WTC11 (cell line): ENCODE measurements around the gene GPR135. TPM values are rescaled to one million over a fixed set of nuclear protein-coding genes. Genes with fewer than 3 reads are reported as not detected.

Experiments
- ATAC-seq: fragments of 200-7000 bp; cut with Tn5 transposase; 2 replicates; pipeline ENCODE4 v1.10.0; 2021; ENCODE audit warnings: mild to moderate bottlenecking, moderate library complexity
- CTCF ChIA-PET: fragments of 300-600 bp; sonication (Branson Sonifier 250); formaldehyde crosslinking; loops from one replicate; lab custom pipeline; 2021; ENCODE audit warnings: antibody characterized with exemption; lab: Charles Lee
- POLR2A ChIA-PET: fragments of 350-600 bp; sonication (Branson Sonifier 250); formaldehyde crosslinking; loops from one replicate; lab custom pipeline; 2021; ENCODE audit warnings: antibody characterized with exemption; lab: Charles Lee
- DNase-seq: peaks from one replicate; pipeline ENCODE4 v3.0.0; 2021; ENCODE audit warnings: low spot score
- H3K27ac Mint-ChIP-seq: 2 replicates; pipeline ENCODE4 v1.8.0; 2021; ENCODE audit warnings: mixed read lengths
- H3K27me3 Mint-ChIP-seq: 2 replicates; pipeline ENCODE4 v1.8.0; 2021; ENCODE audit warnings: low read depth, mild to moderate bottlenecking, moderate library complexity, mixed read lengths
- H3K36me3 Mint-ChIP-seq: 2 replicates; pipeline ENCODE4 v1.8.0; 2021; ENCODE audit warnings: mixed read lengths
- H3K4me1 Mint-ChIP-seq: 2 replicates; pipeline ENCODE4 v1.8.0; 2022; ENCODE audit warnings: mixed read lengths
- H3K4me3 Mint-ChIP-seq: 2 replicates; pipeline ENCODE4 v1.8.0; 2021; ENCODE audit warnings: mild to moderate bottlenecking, moderate library complexity, mixed read lengths
- H3K9me3 Mint-ChIP-seq: 2 replicates; pipeline ENCODE4 v1.8.0; 2021; ENCODE audit warnings: mixed read lengths
- FOXJ3 ChIP-seq: sonication (generic); formaldehyde crosslinking; IDR thresholded peaks from 2 replicates; pipeline ENCODE4 v1.9.0; 2021; ENCODE audit warnings: missing genetic modification reagents, mild to moderate bottlenecking, borderline replicate concordance
- OVOL2 ChIP-seq: fragments of 250-450 bp; sonication (Bioruptor Pico); IDR thresholded peaks from 2 replicates; pipeline ENCODE4 v1.9.0; 2021; ENCODE audit warnings: mild to moderate bottlenecking, borderline replicate concordance
- RORB ChIP-seq: fragments of 250-450 bp; sonication (Bioruptor Pico); IDR thresholded peaks from 2 replicates; pipeline ENCODE4 v1.9.0; 2021; ENCODE audit warnings: mild to moderate bottlenecking
- SMAD3 ChIP-seq: sonication (generic); formaldehyde crosslinking; IDR thresholded peaks from 2 replicates; pipeline ENCODE4 v1.8.0; 2022; ENCODE audit warnings: missing genetic modification reagents, mild to moderate bottlenecking, borderline replicate concordance
- TEAD4 ChIP-seq: sonication (generic); formaldehyde crosslinking; IDR thresholded peaks from 2 replicates; pipeline ENCODE4 v1.8.0; 2022; ENCODE audit warnings: mild to moderate bottlenecking, missing genetic modification reagents
- ZNF219 ChIP-seq: sonication (generic); formaldehyde crosslinking; IDR thresholded peaks from 2 replicates; pipeline ENCODE4 v1.8.0; 2023; ENCODE audit warnings: missing genetic modification reagents, mild to moderate bottlenecking, borderline replicate concordance
- ZNF317 ChIP-seq: sonication (generic); formaldehyde crosslinking; IDR thresholded peaks from 2 replicates; pipeline ENCODE4 v1.8.1; 2023; ENCODE audit warnings: low read depth, mild to moderate bottlenecking, moderate library complexity, missing genetic modification reagents, borderline replicate concordance
- total RNA-seq: library from RNA; stranded (reverse); gene quantifications from 3 replicates; pipeline ENCODE4 v1.2.3, GENCODE V29; 2021
- TF ChIP-seq, protein P1 (sequence below): sonication (generic); formaldehyde crosslinking; IDR thresholded peaks from 2 replicates; pipeline ENCODE4 v1.8.1; 2022; ENCODE audit warnings: missing genetic modification reagents, borderline replicate concordance
- TF ChIP-seq, protein P2 (sequence below): sonication (generic); formaldehyde crosslinking; IDR thresholded peaks from 2 replicates; pipeline ENCODE4 v1.8.1; 2023; ENCODE audit warnings: mild to moderate bottlenecking, missing genetic modification reagents, borderline replicate concordance
- TF ChIP-seq, protein P3 (sequence below): sonication (generic); formaldehyde crosslinking; IDR thresholded peaks from 2 replicates; pipeline ENCODE4 v1.8.0; 2022; ENCODE audit warnings: mild to moderate bottlenecking, missing genetic modification reagents
- TF ChIP-seq, protein P4 (sequence below): sonication (generic); formaldehyde crosslinking; IDR thresholded peaks from 2 replicates; pipeline ENCODE4 v1.8.1; 2022; ENCODE audit warnings: low read depth, mild to moderate bottlenecking, moderate library complexity, missing genetic modification reagents, borderline replicate concordance
- TF ChIP-seq, protein P5 (sequence below): fragments of 250-450 bp; sonication (Bioruptor Pico); IDR thresholded peaks from 2 replicates; pipeline ENCODE4 v1.9.0; 2021; ENCODE audit warnings: mild to moderate bottlenecking
- TF ChIP-seq, protein P6 (sequence below): sonication (generic); formaldehyde crosslinking; conservative IDR thresholded peaks from 2 replicates; pipeline ENCODE4 v1.8.1; 2023; ENCODE audit warnings: mild to moderate bottlenecking, low read depth, missing genetic modification reagents, moderate library complexity

The GPR135 gene
- total RNA-seq, 1 experiment from 2014 or later, result 1.7 TPM

DNA sequence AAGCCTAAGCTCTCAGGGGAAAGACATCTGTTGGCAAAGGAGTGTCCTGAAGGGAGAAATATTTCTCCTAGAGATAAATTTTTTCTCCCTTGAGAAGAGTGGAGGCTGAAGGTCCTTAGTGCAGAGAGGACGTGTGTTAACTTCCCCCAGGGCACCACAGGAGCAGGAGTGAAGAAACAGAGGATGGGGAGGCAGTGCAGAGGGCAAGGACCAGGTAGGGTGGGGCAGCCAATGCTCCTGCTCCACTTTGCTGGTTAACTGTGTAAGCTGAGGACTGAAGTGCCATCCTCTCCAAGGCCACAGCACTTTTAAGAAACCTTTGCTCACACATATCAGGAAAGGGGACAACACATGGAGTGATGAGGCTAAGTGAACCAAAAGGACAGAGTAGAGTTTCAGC is 15.0 kb upstream of the GPR135 start (continued):
- TF ChIP-seq TEAD4 (no peak), ZNF317 (no peak), RORB (CRISPR knock-in tag) (no peak), FOXJ3 (CRISPR knock-in tag) (no peak)
- TF ChIP-seq, all 79 proteins: peak for 0

DNA sequence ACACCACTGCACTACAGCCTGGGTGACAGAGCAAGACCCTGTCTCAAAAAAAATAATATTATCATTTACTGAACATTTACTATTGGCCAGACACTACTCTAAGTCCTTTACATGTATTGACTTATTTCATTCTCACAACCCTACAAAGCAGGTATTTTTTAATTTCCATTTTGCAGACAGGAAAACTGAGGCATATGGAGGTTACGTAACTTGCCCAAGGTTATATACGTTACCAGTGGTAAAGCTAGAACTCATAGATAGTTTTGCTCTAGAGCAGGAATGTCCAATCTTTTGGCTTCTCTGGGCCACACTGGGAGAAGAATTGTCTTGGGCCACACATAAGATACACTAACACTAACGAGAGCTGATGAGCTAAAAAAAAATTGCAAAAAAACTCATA is 13.4 kb upstream of the GPR135 start:
- H3K27me3 Mint-ChIP-seq, result no peaks in the 10 kb centered on the region
- no peaks in the 10 kb centered on the region for H3K9me3 Mint-ChIP-seq
- peaks cover 29% of the 10 kb centered on the region for H3K36me3 Mint-ChIP-seq
- no peak overlapping the region for H3K27ac Mint-ChIP-seq
- ChIA-PET POLR2A (no interaction called here), CTCF (interaction anchor here (0.9 kb wide), 1 partner anchor 28 kb away, joined by 3 read pairs; no protein-coding TSS in a partner anchor)
- peaks cover 17% of the 10 kb centered on the region for H3K4me1 Mint-ChIP-seq
- no peak for ATAC-seq
- TF ChIP-seq OVOL2 (CRISPR knock-in tag), result no peak
- TF ChIP-seq, protein P1, sequence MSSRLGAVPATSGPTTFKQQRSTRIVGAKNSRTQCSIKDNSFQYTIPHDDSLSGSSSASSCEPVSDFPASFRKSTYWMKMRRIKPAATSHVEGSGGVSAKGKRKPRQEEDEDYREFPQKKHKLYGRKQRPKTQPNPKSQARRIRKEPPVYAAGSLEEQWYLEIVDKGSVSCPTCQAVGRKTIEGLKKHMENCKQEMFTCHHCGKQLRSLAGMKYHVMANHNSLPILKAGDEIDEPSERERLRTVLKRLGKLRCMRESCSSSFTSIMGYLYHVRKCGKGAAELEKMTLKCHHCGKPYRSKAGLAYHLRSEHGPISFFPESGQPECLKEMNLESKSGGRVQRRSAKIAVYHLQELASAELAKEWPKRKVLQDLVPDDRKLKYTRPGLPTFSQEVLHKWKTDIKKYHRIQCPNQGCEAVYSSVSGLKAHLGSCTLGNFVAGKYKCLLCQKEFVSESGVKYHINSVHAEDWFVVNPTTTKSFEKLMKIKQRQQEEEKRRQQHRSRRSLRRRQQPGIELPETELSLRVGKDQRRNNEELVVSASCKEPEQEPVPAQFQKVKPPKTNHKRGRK (CRISPR knock-in tag), result no peak
- TF ChIP-seq, protein P2, sequence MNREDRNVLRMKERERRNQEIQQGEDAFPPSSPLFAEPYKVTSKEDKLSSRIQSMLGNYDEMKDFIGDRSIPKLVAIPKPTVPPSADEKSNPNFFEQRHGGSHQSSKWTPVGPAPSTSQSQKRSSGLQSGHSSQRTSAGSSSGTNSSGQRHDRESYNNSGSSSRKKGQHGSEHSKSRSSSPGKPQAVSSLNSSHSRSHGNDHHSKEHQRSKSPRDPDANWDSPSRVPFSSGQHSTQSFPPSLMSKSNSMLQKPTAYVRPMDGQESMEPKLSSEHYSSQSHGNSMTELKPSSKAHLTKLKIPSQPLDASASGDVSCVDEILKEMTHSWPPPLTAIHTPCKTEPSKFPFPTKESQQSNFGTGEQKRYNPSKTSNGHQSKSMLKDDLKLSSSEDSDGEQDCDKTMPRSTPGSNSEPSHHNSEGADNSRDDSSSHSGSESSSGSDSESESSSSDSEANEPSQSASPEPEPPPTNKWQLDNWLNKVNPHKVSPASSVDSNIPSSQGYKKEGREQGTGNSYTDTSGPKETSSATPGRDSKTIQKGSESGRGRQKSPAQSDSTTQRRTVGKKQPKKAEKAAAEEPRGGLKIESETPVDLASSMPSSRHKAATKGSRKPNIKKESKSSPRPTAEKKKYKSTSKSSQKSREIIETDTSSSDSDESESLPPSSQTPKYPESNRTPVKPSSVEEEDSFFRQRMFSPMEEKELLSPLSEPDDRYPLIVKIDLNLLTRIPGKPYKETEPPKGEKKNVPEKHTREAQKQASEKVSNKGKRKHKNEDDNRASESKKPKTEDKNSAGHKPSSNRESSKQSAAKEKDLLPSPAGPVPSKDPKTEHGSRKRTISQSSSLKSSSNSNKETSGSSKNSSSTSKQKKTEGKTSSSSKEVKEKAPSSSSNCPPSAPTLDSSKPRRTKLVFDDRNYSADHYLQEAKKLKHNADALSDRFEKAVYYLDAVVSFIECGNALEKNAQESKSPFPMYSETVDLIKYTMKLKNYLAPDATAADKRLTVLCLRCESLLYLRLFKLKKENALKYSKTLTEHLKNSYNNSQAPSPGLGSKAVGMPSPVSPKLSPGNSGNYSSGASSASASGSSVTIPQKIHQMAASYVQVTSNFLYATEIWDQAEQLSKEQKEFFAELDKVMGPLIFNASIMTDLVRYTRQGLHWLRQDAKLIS (CRISPR knock-in tag), result no peak
- TF ChIP-seq SMAD3 (CRISPR knock-in tag), result no peak
- TF ChIP-seq, protein P3, sequence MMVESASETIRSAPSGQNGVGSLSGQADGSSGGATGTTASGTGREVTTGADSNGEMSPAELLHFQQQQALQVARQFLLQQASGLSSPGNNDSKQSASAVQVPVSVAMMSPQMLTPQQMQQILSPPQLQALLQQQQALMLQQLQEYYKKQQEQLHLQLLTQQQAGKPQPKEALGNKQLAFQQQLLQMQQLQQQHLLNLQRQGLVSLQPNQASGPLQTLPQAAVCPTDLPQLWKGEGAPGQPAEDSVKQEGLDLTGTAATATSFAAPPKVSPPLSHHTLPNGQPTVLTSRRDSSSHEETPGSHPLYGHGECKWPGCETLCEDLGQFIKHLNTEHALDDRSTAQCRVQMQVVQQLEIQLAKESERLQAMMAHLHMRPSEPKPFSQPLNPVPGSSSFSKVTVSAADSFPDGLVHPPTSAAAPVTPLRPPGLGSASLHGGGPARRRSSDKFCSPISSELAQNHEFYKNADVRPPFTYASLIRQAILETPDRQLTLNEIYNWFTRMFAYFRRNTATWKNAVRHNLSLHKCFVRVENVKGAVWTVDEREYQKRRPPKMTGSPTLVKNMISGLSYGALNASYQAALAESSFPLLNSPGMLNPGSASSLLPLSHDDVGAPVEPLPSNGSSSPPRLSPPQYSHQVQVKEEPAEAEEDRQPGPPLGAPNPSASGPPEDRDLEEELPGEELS, result no peak
- TF ChIP-seq ZNF219, result no peak
- TF ChIP-seq, all 79 proteins: peak for 0
- DNase-seq, result no peak
- no peak overlapping the region for H3K4me3 Mint-ChIP-seq

DNA sequence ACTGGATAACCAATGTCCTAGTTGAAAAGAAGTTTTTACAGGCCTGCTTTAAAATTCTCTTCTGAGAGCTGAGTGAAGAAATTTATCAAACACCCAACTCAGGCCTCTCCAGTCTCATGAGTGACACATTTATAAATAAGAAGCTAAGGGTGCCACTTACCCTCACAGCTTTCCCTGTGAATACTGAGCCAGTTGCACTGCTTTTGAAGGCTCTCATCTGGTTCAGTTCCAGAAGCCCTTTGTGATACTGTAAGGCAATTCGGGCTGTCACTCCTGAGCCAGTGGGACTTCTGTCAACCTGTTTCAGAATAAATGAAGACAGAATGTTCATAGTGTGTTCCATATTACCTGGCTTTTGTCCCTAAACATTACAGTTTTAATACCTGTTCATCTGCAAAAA is 10.5 kb upstream of the GPR135 start:
- no peaks in the 10 kb centered on the region for H3K9me3 Mint-ChIP-seq
- no peak overlapping the region for H3K4me3 Mint-ChIP-seq
- DNase-seq, result no peak
- TF ChIP-seq, protein P4, sequence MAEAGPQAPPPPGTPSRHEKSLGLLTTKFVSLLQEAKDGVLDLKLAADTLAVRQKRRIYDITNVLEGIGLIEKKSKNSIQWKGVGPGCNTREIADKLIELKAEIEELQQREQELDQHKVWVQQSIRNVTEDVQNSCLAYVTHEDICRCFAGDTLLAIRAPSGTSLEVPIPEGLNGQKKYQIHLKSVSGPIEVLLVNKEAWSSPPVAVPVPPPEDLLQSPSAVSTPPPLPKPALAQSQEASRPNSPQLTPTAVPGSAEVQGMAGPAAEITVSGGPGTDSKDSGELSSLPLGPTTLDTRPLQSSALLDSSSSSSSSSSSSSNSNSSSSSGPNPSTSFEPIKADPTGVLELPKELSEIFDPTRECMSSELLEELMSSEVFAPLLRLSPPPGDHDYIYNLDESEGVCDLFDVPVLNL (CRISPR knock-in tag), result no peak
- TF ChIP-seq, protein P5, sequence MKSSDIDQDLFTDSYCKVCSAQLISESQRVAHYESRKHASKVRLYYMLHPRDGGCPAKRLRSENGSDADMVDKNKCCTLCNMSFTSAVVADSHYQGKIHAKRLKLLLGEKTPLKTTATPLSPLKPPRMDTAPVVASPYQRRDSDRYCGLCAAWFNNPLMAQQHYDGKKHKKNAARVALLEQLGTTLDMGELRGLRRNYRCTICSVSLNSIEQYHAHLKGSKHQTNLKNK (CRISPR knock-in tag), result no peak
- TF ChIP-seq, protein P6, sequence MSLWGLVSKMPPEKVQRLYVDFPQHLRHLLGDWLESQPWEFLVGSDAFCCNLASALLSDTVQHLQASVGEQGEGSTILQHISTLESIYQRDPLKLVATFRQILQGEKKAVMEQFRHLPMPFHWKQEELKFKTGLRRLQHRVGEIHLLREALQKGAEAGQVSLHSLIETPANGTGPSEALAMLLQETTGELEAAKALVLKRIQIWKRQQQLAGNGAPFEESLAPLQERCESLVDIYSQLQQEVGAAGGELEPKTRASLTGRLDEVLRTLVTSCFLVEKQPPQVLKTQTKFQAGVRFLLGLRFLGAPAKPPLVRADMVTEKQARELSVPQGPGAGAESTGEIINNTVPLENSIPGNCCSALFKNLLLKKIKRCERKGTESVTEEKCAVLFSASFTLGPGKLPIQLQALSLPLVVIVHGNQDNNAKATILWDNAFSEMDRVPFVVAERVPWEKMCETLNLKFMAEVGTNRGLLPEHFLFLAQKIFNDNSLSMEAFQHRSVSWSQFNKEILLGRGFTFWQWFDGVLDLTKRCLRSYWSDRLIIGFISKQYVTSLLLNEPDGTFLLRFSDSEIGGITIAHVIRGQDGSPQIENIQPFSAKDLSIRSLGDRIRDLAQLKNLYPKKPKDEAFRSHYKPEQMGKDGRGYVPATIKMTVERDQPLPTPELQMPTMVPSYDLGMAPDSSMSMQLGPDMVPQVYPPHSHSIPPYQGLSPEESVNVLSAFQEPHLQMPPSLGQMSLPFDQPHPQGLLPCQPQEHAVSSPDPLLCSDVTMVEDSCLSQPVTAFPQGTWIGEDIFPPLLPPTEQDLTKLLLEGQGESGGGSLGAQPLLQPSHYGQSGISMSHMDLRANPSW (CRISPR knock-in tag), result no peak
- CTCF ChIA-PET, result no interaction called here
- H3K27ac Mint-ChIP-seq, result no peak overlapping the region
- ATAC-seq, result no peak
- H3K36me3 Mint-ChIP-seq, result peaks cover 35% of the 10 kb centered on the region
- no peaks in the 10 kb centered on the region for H3K27me3 Mint-ChIP-seq
- peaks cover 2% of the 10 kb centered on the region for H3K4me1 Mint-ChIP-seq
- POLR2A ChIA-PET, result no interaction called here
